ENCODE measurements around the gene PARP9.

PARP9 gene

DNA sequence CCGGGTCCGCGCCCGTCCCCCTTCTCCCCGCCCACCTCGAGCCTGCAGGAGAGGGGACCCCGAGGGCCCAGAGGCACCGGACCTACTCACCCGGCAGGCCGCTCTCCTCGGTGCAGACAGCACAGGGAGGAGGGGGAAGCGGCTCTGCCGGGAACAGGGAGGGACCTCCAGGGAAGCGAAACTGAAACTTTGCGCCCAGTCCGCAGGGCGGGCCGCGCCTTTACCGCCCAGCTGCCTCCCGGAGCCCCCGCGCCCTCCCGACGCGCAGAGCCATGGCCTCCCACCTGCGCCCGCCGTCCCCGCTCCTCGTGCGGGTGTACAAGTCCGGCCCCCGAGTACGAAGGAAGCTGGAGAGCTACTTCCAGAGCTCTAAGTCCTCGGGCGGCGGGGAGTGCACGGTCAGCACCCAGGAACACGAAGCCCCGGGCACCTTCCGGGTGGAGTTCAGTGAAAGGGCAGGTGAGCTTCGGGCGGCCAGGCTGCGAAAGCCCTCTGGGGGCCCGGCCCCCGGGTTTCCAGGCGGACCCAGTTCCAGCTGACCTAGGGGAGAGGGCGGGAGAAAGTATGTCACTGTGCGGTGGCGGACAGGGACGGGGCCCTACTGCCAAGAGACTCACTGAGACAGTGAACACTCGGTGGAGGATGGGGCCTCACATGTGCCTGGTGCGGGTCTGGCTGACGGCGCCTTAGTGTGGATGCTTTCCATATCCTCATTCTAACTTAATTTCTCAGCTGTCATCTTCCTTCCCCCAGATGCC is at the start of gene PARP9, which contains the start of gene DTX3L:
PARP9 (minus strand) TSS at position 146 of the 758 bp plus-strand sequence. CDS start 4,680 bp downstream, outside the sequence.
DTX3L (plus strand) TSS at position 184 of the 758 bp plus-strand sequence; CDS start at position 273, 89 bp downstream.
- DNase-seq (ENCODE audit: low read depth in 2 of 2): peak; percentile 42 to 50

DNA sequence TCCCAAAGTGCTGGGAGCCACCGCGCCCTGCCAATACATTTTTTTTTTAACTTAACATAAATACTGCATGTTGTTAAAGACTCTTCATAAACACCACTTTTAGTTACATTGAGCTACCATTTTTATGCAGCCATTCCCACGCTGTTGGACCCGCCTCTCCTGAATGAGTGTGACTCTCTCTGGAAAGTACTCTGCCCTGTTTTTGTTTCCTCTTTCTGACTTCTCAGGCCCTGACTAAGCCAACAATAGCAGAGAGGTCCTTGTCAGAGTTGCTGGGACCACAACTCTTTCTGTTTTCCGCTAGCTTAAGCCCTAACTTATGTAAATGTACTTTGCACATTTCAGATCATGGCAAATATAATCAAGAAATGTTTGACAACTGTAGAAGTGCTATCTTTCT is 48.6 kb upstream of the PARP9 start:
- DNase-seq (ENCODE audit: low read depth in 2 of 2): no peak

DNA sequence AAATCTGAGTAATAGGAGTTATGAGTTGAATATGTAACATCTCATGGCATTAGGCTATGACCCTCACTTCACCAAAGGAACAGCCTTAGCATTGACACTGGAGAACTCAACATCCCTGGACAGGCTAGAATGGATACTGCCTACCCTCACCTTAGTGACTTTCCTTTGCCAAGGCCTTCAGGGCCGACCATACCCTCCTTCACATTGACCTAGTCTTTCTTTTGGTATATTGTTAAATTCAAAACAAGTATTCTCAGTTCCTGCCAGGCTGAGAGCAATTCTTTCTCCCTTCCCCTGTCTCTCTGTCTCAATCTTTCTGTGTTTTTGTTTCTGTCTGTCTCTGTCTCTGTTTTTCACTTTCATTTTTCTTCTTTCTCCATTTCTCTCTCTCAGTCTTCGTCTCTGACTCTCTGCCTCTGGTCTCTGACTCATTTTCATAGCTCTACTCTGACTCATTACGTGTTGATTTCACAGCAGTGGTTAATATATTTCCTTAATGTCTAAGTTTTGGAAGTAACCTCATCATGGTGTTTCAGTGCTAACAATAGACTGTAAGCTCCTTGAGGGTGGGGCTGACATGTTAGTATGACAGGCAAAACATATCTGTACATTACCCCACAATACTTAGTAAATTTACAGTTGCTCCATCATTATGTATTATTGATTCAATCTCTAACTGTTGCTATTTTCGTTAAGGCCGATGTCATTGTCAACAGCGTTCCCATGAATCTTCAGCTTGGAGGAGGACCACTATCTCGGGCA is 45.9 kb upstream of the PARP9 start:
- peak; percentile 52 to 58 for DNase-seq (ENCODE audit: low read depth in 2 of 2)

DNA sequence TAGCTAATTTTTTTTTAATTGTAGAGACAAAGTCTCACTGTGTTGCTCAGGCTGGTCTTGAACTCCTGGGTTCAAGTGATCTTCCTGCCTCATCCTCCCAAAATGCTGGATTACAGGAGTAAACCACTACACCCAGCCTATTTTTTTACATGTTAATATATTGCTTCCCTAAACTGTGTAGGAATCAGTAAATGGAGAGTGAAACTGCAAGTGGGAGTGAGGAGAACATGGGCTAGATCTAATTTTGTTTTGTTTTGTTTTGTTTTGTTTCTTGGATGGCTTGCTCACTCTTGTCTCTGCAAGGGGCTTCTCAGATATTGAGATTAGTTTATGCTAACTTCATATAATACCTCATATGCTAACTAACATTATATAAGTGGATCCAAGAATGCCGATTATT is 44.8 kb upstream of the PARP9 start:
- DNase-seq (ENCODE audit: low read depth in 2 of 2): no peak

DNA sequence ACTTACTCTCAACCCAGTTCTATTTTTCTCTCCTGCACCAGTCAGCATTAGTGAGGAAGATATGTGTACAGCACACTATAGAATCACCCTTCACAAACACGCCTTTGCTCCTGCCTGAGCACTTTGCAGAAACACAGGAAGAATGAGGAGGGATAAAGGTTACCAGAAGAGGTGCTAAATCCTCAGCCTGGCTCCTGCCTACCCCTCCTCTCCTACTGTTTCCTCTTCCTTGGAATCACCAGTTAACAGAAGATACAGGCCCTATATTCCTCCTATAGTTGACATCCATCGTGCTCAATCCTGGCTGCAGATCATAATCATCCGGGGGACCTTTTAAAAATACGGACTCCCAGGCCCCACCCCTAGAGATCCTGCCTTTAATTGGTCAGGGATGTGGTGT is 42.2 kb upstream of the PARP9 start:
- no peak for DNase-seq (ENCODE audit: low read depth in 2 of 2)

DNA sequence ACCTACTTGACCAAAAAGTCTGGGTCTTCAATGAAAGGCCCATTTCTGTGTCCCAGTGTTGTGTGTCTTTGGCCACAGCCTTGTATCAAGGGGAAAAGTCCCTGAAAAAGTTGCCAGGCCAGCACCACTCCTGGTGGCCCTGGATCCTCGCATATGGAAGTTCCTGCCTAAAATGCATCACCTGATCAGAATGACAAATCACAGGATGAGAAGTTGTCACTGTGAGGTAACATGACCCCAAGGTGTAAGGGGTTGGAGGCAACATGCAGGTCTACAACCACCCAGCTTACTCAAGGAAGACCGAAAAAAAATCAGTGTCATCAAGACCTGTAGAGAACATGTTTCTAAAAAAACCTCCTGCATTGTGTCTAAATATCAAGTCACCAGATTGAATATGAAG is 39.0 kb upstream of the PARP9 start:
- DNase-seq (ENCODE audit: low read depth in 2 of 2): no peak

DNA sequence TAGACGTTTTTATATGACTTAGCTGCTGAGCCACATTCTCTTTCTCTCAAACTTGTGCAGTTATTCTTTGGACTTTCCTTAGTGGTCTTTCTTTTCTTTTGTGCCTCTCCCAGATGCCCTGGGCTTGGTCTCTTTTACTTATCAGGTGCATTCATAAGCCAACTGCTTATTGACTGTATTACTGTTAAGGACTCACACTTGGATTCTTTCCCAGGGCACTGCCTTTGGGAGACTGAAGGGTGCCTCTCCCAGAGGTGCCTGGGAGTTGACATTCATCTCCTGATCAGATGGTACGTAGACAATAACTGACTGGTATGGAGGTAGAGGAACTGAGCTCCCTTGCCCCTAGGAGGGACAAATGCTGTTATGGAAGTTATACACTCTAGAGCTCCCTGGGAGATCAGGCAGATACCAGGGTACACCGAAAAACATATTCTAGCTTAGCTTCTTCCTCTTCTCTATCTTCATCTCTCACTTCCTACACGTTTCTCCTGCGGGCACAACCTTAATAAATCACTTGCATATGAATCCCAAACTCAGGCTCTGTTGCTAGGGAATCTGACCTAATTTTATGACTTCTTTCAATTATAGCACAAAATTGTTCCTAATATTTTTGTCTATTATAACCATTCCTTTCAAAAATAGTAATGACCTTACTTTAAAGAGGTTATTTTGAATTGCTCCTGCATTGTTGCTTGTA is 38.1 kb upstream of the PARP9 start:
- DNase-seq (ENCODE audit: low read depth in 2 of 2): no peak

DNA sequence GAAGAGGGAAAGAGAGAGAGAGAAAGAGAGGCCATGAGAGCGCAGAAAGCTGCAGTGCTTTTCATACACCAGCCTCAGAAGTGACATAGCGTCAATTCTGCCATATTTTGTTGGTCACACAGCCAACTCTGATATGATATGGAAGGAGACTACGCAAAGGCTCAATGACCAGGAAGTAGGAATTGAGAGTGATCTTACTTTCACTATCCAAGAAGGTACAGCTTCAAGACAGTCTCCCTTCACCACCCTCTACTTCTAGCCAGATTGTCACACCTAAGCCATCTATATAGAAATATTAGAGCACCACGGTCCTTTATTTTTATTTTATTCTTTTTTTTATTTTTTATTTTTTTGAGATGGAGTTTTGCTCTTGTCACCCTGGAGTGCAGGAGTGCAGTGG is 34.5 kb upstream of the PARP9 start:
- no peak for DNase-seq (ENCODE audit: low read depth in 2 of 2)

DNA sequence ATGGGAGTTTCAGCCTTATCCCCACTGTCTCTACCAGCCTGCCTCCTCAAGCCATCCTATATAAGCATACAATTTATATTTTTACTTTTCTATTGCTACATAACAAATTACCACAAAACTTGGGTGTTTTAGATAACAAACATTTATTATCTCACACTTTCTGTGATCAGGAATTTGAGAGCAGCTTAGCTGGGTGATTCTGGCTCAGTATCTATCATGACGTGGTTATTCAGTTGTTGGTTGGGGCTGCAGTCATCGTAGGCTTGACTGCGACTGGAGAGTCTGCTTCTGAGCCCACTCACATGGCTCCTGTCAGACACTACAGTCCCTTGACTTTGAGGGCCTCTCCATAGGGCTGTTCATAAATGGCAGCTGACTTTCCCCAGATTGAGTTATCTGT is 34.1 kb upstream of the PARP9 start:
- no peak for DNase-seq (ENCODE audit: low read depth in 2 of 2)

DNA sequence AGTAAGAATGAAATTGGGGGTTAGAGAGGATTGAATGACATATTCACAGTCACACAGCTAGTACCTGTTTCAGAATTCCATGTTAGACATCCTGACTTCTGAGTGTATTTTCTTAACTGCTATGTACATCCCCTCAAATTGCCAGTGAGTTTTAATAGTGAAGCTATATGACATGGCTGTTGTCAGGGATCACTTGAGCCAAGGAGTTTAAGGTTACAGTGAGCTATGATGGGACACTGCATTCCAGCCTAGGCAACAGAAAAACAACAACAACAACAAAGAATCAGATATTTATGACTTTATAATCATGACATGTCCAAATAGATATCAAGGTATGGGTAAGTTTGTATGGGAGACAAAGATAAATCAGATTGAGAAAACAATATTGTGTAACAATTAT is 29.9 kb upstream of the PARP9 start:
- no peak for DNase-seq (ENCODE audit: low read depth in 2 of 2)

DNA sequence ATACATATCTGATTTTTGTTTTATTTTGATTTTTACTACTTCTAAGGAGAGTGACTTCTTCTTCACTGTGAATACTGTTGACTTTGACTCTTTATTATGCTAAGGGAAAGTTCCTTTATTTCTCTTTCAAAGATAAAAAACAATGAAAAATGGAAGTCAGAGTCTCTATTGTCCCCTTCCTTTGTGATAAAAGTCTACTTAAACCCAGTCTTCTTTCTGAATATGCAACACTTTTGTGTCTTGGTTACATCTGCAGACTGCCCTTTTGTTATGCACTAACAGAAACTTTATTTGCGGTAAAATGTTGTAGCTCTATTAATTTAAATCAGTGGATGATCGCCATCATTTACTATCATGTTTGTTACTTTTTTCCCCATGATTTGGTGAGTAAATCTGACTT is 26.5 kb upstream of the PARP9 start:
- DNase-seq (ENCODE audit: low read depth in 2 of 2): no peak

DNA sequence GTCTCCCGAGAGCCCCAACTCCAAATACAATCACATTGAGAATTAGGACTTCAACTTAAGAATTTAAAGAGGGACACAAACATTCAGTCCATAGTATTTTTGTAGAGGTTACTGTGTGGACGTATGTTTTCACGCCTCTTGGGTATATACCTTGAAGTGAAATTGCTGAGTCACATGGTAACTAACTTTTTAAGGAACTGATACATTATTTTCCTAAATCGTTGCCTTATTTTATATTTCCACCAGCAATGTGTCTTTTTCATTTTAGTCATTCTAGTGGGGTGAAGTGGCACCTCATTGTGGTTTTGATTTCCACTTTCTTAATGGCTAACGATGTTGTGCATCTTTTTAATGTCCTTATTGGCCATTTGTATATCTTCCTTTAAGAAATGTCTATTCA is 25.2 kb upstream of the PARP9 start:
- DNase-seq (ENCODE audit: low read depth in 2 of 2): no peak

DNA sequence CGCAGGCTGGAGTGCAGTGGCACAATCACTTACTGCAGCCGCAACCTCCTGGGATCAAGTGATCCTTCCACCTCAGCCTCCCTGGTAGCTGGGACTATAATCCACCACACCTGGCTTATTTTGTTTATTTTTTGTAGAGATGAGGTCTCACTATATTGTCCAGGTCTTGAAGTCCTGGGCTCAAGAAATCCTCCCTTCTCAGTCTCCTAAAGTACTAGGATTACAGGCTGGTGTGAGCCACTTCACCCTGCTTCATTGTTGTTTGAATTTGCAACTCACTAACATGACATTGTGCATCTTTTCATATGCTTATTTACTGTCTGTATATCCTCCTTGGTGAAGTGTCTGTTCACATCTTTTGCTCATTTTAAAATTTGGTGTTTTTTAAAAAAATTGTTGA is 23.5 kb upstream of the PARP9 start:
- no peak for DNase-seq (ENCODE audit: low read depth in 2 of 2)

DNA sequence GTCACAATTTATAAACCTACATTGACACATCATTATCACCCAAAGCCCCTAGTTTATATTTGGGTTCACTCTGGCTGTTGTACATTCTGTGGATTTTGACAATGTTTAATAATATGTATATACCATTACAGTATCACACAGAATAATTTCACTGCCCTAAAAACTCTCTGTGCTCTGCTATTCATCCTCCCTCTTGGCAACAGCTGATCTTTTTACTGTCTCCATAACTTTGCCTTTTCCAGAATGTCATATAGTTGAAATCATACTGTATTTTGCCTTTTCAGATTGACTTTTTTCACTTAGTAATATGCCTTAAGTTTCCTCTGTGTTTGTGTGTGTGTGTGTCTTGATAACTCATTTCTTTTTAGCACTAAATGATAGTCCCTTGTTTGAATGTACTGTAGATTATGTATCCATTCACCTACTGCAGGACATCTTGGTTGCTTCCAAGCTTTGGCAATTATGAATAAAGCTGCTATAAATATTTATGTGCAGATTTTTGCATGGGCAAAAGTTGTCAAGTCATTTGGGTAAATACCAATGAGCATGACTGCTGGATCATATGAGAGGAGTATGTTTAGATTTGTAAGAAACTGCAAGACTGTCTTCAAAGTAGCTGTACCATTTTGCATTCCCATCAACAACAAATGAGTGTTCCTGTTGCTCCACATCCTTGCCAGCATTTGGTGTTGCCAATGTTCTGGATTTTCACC is 22.8 kb upstream of the PARP9 start:
- DNase-seq (ENCODE audit: low read depth in 2 of 2): no peak

DNA sequence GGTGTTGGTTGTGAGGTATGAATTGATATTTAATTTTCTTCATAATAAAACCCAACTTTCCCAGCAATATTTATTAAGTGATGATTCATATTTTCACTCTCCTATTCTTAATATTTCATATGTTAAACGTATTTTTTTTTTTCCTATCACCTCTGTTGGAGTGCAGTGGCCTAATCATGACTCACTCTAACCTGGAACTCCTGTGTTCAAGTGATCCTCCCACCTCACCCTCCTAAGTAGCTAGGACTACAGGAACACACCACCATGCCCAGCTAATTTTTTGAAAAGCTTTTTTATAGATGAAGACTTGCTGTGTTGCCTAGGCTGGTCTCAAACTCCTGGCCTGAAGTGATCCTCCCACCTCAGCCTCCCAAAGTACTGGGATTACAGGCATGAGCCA is 22.0 kb upstream of the PARP9 start:
- DNase-seq (ENCODE audit: low read depth in 2 of 2): no peak

DNA sequence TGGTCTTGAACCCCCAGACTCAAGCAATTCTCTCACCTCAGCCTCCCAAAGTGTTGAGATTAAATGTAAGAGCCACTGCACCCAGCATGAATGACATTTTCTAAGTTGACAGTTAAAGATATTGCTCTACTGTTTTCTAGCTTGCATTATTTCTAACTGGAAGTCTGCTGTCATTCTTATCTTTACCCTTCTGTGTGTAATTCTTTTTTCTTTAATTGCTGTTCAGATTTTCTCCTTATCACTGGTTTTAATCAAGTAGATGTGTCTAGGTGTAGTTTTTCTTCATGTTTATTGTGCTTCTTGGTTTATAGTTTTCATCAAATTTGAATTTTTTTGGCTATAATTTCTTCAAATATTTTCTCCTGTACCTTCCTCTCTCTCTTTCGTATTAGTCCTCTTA is 18.3 kb upstream of the PARP9 start:
- no peak for DNase-seq (ENCODE audit: low read depth in 2 of 2)

DNA sequence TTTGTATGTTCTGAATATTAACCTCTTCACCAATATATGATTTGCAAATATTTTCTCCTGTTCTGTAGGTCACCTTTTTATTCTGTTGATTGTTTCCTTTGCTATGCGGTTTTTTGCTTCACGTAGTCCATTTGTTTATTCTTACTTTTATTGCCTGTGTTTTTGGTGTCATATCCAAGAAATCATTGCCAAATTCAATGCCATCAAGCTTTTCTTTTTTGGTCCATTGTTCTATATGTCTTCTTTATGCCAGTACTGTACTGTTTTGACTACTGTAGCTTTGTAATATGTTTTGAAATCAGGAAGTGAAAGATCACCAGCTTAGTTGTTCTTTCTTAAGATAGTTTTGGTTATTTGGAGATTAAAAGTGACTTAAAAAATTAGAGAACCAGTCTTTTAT is 17.5 kb upstream of the PARP9 start:
- DNase-seq (ENCODE audit: low read depth in 2 of 2): no peak

DNA sequence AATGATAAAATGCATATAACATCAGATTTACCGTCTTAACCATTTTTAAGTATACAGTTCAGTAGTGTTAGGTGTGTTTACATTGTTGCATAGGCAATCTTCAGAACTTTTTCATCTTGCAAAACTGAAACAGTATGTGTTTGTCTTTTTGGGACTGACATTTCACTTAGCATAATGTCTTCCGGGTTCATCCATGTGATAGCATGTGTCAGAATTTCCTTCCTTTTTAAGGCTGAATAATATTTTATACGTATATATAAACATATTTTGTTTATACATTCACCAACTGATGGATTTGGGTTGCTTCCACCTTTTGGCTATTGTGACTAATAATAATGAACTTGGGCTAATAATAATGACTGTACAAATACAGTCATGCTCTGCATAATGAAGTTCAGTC is 16.4 kb upstream of the PARP9 start:
- DNase-seq (ENCODE audit: low read depth in 2 of 2): no peak

DNA sequence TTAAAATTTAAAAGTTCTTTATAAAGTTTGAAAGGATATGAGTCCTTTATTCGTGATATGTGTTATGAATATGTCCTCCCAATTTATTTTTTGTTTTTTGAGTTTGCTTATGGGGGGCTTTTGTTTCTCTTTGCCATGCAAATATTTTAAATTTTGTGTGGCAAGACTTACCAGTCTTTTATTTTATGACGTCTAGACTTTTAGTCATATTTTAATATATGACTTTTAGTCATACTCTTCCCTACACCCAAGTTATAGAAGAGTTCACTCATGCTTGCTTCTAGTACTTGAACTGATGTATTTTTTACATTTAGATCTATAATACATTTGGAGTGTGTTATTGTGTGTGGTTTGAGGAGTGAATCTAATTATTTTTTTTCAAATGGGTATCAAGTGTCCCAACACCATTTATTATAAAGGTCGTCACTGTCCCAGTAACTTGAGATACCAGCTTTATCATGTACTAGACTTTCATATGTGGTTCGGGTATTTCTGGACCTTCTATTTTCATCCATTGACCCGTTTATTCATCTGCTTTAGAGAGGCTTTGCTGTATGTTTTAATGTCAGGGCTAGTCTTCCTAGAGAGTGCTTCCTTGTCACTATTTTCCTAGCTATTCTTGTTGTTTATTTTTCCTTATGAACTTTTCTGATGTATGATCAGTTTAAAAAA is 14.1 kb upstream of the PARP9 start:
- no peak for DNase-seq (ENCODE audit: low read depth in 2 of 2)

DNA sequence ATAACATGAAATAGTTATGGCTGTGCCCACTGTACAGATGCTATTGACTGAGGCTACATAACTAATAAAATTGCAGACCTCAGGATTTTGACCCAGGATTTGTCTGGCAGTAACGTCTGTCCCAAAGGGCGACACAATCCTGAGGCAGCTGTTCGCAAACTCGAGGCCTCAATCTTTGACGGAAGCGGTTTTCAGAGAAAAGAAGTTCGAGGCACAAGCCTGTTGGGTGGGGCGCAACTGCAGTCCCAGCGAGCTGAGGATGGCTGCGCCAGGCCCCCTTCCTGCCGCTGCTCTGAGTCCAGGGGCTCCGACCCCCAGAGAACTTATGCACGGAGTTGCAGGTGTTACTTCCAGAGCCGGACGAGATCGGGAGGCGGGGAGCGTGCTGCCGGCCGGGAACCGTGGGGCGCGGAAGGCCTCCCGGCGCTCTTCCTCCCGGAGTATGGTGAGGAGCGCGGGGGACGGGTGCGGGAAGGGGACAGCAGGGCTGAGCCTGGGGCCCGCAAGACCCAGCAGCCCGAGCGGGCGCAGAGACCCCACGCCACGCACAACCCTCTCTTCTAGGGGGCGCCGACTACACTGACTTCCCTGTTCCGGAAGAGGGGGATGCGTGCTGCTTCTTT is 13.4 kb upstream of the PARP9 start, which contains the start of gene PARP15:
PARP15 (plus strand) TSS at position 242 of the 623 bp plus-strand sequence; CDS start at position 260, 18 bp downstream.
- no peak for DNase-seq (ENCODE audit: low read depth in 2 of 2)
